Measurements from ENCODE around the gene PSMG1. TPM values are rescaled to one million over a fixed set of nuclear protein-coding genes. Genes with fewer than 3 reads are reported as not detected.

PSMG1 gene
- total and polyA plus RNA-seq, 12 donors, result 14.8 to 29.4 (median 25.5) TPM

GRCh38 chr21:39152271-39152670 is 31.0 kb downstream of the PSMG1 start:
- no peaks in the 10 kb centered on the region for H3K4me1 ChIP-seq
- ATAC-seq, result no peak
- 95 to 99% methylated on average over 2 of the region's 2 CpGs for WGBS, 2 donors
- DNase-seq, result no peak
- no peak for TF ChIP-seq CTCF (IDR thresholded peaks at IDR 0.05)
- no peaks in the 10 kb centered on the region for H3K27me3 ChIP-seq
- H3K9me3 ChIP-seq, result no peaks in the 10 kb centered on the region
- intact Hi-C loops (cut with DNase I), result loop anchor here in 2 of 10 donors (10.0 kb wide), 2 partner anchors 637 to 987 kb away; no protein-coding TSS in a partner anchor
- H3K36me3 ChIP-seq, result no peaks in the 10 kb centered on the region
- no peak overlapping the region for H3K4me3 ChIP-seq
- H3K27ac ChIP-seq, result no peak overlapping the region

- no peak for DNase-seq
- H3K27ac ChIP-seq, result no peak overlapping the region
- no peak for ATAC-seq
- no peak overlapping the region for H3K4me3 ChIP-seq
- no peaks in the 10 kb centered on the region for H3K36me3 ChIP-seq
- intact Hi-C loops (cut with DNase I), result loop anchor here in 2 of 10 donors (10.0 kb wide), 2 partner anchors 636 to 986 kb away; no protein-coding TSS in a partner anchor
- no peaks in the 10 kb centered on the region for H3K4me1 ChIP-seq
- no peak for TF ChIP-seq CTCF (IDR thresholded peaks at IDR 0.05)
- peaks cover 0 to 6% (median 0%) of the 10 kb centered on the region in 11 donors for H3K9me3 ChIP-seq
- H3K27me3 ChIP-seq, result no peaks in the 10 kb centered on the region
These were observed 32.4 kb downstream of the PSMG1 start for GRCh38 chr21:39150877-39151276.

GRCh38 chr21:39150316-39150715 is 32.9 kb downstream of the PSMG1 start:
- H3K4me1 ChIP-seq, result no peaks in the 10 kb centered on the region
- no peak for DNase-seq
- peaks cover 0 to 12% (median 0%) of the 10 kb centered on the region in 11 donors for H3K9me3 ChIP-seq
- H3K27ac ChIP-seq, result no peak overlapping the region
- H3K36me3 ChIP-seq, result no peaks in the 10 kb centered on the region
- H3K4me3 ChIP-seq, result no peak overlapping the region
- intact Hi-C loops (cut with DNase I), result loop anchor here in 2 of 10 donors (10.0 kb wide), 2 partner anchors 636 to 986 kb away; no protein-coding TSS in a partner anchor
- WGBS, 2 donors, result 92 to 95% methylated on average over 6 of the region's 6 CpGs
- no peaks in the 10 kb centered on the region for H3K27me3 ChIP-seq
- no peak for TF ChIP-seq CTCF (IDR thresholded peaks at IDR 0.05)
- no peak for ATAC-seq

GRCh38 chr21:39149882-39150281 is 33.4 kb downstream of the PSMG1 start:
- DNase-seq (no peak), ATAC-seq (no peak)
- Histone ChIP-seq H3K36me3 (no peaks in the 10 kb centered on the region), H3K27me3 (no peaks in the 10 kb centered on the region), H3K4me3 (no peak overlapping the region), H3K4me1 (no peaks in the 10 kb centered on the region), H3K9me3 (peaks cover 0 to 16% (median 0%) of the 10 kb centered on the region in 11 donors), H3K27ac (no peak overlapping the region)
- intact Hi-C loops (cut with DNase I), result loop anchor here in 2 of 10 donors (10.0 kb wide), 2 partner anchors 635 to 985 kb away; no protein-coding TSS in a partner anchor
- no peak for TF ChIP-seq CTCF (IDR thresholded peaks at IDR 0.05)
